Measurements from ENCODE around the gene CLIC3.

Gene CLIC3

GRCh38 chr9:136980669-136981478, 15.5 kb downstream of the CLIC3 start:
- no peak for DNase-seq (ENCODE audit: low read depth)

- no peak for DNase-seq (ENCODE audit: low read depth)
These were observed 16.4 kb downstream of the CLIC3 start for GRCh38 chr9:136979769-136980587.

- no peak for DNase-seq (ENCODE audit: low read depth)
These were observed 17.4 kb downstream of the CLIC3 start for GRCh38 chr9:136978865-136979544.

- DNase-seq (ENCODE audit: low read depth): peak; percentile 63
These were observed 18.1 kb downstream of the CLIC3 start for GRCh38 chr9:136978073-136978864.

GRCh38 chr9:136977649-136978072, 18.7 kb downstream of the CLIC3 start:
- no peak for DNase-seq (ENCODE audit: low read depth)

GRCh38 chr9:136977223-136977622, 19.1 kb downstream of the CLIC3 start, which contains the start of gene PTGDS:
PTGDS (plus strand) TSS chr9:136977504; CDS start chr9:136977579, 75 bp downstream.
- DNase-seq (ENCODE audit: low read depth): no peak

GRCh38 chr9:136975644-136976043, 20.7 kb downstream of the CLIC3 start:
- no peak for DNase-seq (ENCODE audit: low read depth)

GRCh38 chr9:136974817-136975535, 21.4 kb downstream of the CLIC3 start:
- no peak for DNase-seq (ENCODE audit: low read depth)

GRCh38 chr9:136973618-136974617, 22.4 kb downstream of the CLIC3 start:
- no peak for DNase-seq (ENCODE audit: low read depth)

- no peak for DNase-seq (ENCODE audit: low read depth)
These were observed 23.6 kb downstream of the CLIC3 start for GRCh38 chr9:136972743-136973142.

- DNase-seq (ENCODE audit: low read depth): no peak
These were observed 24.0 kb downstream of the CLIC3 start for GRCh38 chr9:136972335-136972734.

GRCh38 chr9:136971746-136972145, 24.6 kb downstream of the CLIC3 start:
- no peak for DNase-seq (ENCODE audit: low read depth)

- DNase-seq (ENCODE audit: low read depth): no peak
These were observed 26.0 kb downstream of the CLIC3 start for GRCh38 chr9:136970361-136970760.

GRCh38 chr9:136969774-136970173, 26.6 kb downstream of the CLIC3 start:
- no peak for DNase-seq (ENCODE audit: low read depth)

GRCh38 chr9:136969150-136969549, 27.2 kb downstream of the CLIC3 start:
- no peak for DNase-seq (ENCODE audit: low read depth)

GRCh38 chr9:136968333-136969127, 27.8 kb downstream of the CLIC3 start:
- DNase-seq (ENCODE audit: low read depth): no peak

GRCh38 chr9:136965771-136966484, 30.4 kb downstream of the CLIC3 start:
- peak; percentile 20 for DNase-seq (ENCODE audit: low read depth)

- DNase-seq (ENCODE audit: low read depth): no peak
These were observed 31.4 kb downstream of the CLIC3 start for GRCh38 chr9:136964833-136965422.
